AG09319 (cell line): ENCODE results near the gene GUCY2D.

Experiments
- DNase-seq: peaks from one replicate; pipeline ENCODE4 v3.0.0-alpha.2; 2010; ENCODE audit warnings: low read depth; ENCODE audit errors: extremely low read depth
- TF ChIP-seq, protein P1 (sequence below): IDR thresholded peaks from 2 replicates; pipeline ENCODE4 v1.5.1; 2011; ENCODE audit warnings: low read depth, mild to moderate bottlenecking, inconsistent platforms, low read length, moderate library complexity

The GUCY2D gene

GRCh38 chr17:8041979-8042378 is 39.6 kb downstream of the GUCY2D start:
- TF ChIP-seq, protein P1, sequence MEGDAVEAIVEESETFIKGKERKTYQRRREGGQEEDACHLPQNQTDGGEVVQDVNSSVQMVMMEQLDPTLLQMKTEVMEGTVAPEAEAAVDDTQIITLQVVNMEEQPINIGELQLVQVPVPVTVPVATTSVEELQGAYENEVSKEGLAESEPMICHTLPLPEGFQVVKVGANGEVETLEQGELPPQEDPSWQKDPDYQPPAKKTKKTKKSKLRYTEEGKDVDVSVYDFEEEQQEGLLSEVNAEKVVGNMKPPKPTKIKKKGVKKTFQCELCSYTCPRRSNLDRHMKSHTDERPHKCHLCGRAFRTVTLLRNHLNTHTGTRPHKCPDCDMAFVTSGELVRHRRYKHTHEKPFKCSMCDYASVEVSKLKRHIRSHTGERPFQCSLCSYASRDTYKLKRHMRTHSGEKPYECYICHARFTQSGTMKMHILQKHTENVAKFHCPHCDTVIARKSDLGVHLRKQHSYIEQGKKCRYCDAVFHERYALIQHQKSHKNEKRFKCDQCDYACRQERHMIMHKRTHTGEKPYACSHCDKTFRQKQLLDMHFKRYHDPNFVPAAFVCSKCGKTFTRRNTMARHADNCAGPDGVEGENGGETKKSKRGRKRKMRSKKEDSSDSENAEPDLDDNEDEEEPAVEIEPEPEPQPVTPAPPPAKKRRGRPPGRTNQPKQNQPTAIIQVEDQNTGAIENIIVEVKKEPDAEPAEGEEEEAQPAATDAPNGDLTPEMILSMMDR = no peak
- DNase-seq = no peak

DNA sequence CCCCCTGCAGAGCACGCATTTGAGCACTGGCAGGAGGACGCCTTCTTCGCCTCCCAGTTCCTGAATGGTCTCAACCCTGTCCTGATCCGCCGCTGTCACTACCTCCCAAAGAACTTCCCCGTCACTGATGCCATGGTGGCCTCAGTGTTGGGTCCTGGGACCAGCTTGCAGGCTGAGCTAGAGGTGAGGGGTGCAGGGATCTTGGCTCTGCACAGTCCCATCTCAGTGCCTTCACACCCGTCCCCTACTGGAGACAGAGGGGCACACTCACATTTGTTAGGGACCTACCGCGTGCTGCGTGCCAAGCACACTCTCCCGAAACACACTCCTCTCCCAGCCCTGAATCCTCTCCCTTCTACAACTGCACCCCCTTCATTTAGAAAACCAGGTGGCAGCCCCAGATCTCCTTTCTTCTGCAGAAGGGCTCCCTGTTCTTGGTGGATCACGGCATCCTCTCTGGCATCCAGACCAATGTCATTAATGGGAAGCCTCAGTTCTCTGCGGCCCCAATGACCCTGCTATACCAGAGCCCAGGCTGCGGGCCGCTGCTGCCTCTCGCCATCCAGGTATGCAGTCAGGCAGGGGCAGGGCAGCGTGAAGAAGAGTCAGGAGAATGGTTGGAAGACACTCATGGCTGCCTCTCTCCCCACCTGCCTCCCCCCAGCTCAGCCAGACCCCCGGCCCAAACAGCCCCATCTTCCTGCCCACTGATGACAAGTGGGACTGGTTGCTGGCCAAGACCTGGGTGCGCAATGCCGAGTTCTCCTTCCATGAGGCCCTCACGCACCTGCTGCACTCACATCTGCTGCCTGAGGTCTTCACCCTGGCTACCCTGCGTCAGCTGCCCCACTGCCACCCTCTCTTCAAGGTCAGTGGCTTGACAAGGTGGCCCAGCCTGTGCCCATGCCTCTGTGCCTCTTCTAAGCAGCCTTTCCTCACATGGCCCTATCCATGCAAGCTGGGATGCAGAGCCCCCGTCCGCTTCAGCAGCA is 42.7 kb downstream of the GUCY2D start:
- TF ChIP-seq, protein P1 = no peak
- DNase-seq = no peak

GRCh38 chr17:8046306-8046928 is 44.0 kb downstream of the GUCY2D start:
- DNase-seq = no peak

DNA sequence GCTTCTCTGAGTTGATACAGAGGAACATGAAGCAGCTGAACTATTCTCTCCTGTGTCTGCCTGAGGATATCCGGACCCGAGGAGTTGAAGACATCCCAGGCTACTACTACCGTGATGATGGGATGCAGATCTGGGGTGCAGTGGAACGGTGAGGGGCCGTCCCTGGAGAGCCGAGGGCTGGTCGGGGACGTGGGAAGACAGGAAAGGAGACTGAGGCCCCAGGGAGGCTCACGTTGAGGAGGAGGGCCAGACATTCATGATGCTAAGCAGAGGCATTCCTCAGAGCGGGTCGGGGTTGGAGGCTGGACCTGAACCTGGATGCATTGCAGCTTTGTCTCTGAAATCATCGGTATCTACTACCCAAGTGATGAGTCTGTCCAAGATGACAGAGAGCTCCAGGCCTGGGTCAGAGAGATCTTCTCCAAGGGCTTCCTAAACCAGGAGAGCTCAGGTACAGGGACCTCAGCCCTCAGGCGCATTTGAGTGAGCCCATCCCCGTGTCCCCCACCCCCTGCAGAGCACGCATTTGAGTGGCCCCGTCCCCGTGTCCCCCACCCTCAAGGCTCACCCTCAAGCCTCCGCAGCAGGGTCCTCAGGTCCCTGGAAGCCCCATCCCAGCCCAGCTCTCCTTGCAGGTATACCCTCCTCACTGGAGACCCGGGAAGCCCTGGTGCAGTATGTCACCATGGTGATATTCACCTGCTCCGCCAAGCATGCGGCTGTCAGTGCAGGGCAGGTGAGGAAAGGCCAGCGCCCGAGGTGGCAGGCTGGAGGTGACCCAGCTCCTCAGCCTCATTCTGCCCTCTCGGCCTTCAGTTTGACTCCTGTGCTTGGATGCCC is 44.7 kb downstream of the GUCY2D start:
- no peak for DNase-seq
- TF ChIP-seq, protein P1 = no peak

More at GRCh38 chr17:8046306-8046928, 44.0 kb downstream of the GUCY2D start:
- TF ChIP-seq, protein P1 = no peak

DNA sequence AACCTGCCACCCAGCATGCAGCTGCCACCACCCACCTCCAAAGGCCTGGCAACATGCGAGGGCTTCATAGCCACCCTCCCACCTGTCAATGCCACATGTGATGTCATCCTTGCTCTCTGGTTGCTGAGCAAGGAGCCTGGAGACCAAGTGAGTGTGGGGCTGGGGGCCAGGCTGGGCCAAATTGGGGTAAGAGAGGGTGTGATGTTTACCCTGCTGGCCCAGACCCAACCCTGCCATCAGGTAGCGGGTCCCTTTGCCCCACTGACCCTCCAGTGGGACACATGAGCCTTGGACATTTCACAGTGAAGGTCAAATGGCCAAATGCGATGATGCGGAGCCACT is 45.3 kb downstream of the GUCY2D start:
- DNase-seq = no peak
- TF ChIP-seq, protein P1 = no peak

GRCh38 chr17:8048236-8048635 is 45.8 kb downstream of the GUCY2D start:
- TF ChIP-seq, protein P1 = no peak
- DNase-seq = no peak

DNA sequence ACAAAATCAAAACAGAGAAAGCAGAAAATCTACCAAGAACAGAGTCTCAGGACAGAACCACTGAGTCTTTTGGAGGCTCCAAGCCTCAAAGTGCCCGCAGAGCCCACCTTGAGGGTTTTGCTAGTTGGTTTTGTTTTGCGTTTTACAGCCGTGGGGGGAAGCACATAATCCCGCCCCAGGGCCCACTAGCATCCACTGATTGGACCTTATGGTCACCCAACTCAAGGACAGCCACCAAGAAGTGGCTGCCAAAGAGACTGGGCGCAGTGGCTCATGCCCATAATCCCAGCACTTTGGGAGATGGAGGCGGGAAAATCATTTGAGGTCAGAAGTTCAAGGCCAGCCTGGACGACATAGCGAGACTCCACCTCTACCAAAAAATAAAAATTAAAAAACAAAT is 46.3 kb downstream of the GUCY2D start:
- DNase-seq = no peak
- TF ChIP-seq, protein P1 = no peak
